ENCODE data around the gene VWF.

DNA sequence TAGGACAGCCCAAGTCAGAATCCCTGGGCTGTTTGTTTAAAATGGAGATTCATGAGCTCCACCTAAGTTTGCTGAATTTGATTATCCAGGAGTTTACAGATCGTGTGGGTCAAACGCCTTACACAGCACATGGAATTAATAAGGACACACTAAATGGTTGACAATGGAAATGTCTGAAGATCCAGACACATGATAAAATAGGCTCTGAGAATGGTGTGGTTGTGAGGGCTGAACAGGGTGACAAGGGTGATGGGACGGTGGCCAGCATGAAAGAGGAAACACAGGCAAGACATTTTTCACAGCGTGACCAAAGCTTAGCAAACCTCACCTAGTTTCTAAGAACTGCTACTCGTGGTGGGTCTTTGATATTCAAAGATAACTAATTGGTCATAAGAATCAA, 12.5 kb downstream of the VWF start:
- TF ChIP-seq, protein P1, sequence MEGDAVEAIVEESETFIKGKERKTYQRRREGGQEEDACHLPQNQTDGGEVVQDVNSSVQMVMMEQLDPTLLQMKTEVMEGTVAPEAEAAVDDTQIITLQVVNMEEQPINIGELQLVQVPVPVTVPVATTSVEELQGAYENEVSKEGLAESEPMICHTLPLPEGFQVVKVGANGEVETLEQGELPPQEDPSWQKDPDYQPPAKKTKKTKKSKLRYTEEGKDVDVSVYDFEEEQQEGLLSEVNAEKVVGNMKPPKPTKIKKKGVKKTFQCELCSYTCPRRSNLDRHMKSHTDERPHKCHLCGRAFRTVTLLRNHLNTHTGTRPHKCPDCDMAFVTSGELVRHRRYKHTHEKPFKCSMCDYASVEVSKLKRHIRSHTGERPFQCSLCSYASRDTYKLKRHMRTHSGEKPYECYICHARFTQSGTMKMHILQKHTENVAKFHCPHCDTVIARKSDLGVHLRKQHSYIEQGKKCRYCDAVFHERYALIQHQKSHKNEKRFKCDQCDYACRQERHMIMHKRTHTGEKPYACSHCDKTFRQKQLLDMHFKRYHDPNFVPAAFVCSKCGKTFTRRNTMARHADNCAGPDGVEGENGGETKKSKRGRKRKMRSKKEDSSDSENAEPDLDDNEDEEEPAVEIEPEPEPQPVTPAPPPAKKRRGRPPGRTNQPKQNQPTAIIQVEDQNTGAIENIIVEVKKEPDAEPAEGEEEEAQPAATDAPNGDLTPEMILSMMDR (IDR thresholded peaks at IDR 0.05): no peak
- no peak for TF ChIP-seq POLR2A (IDR thresholded peaks at IDR 0.05)
